Epithelial cell of proximal tubule (primary cell): ENCODE data around the gene PRCC. TPM values are rescaled to one million over a fixed set of nuclear protein-coding genes. Genes with fewer than 3 reads are reported as not detected.

Experiments used
- DNase-seq: peaks from one replicate; pipeline ENCODE4 v3.0.0-alpha.2; 2011; ENCODE audit warnings: low read depth
- H3K4me3 ChIP-seq: 2 replicates; pipeline ENCODE4 v1.5.1; 2011; ENCODE audit warnings: low read depth, mild to moderate bottlenecking, low read length
- CTCF ChIP-seq: conservative IDR thresholded peaks from 2 replicates; pipeline ENCODE4 v1.5.1; 2012; ENCODE audit warnings: low read depth, mild to moderate bottlenecking, low read length
- total RNA-seq: library from RNA; depleted of rRNA; stranded (reverse); fragments of >200 nt; gene quantifications from 2 replicates; pipeline ENCODE4 v1.2.3, GENCODE V29; 2015

PRCC gene
- total RNA-seq, 1 donor from 2014 or later = 49.5 TPM

- H3K4me3 ChIP-seq = peak within 1 kb of the TSS; percentile 85
- TF ChIP-seq CTCF = no peak
- peak; percentile 97 for DNase-seq
Measured at GRCh38 chr1:156740741-156741480, 26.4 kb upstream of the PRCC start, which contains the start of gene MRPL24. Gene MRPL24, minus strand, starts transcription at chr1:156741088. Its CDS starts 2,384 bp downstream, at chr1:156738704.

DNA sequence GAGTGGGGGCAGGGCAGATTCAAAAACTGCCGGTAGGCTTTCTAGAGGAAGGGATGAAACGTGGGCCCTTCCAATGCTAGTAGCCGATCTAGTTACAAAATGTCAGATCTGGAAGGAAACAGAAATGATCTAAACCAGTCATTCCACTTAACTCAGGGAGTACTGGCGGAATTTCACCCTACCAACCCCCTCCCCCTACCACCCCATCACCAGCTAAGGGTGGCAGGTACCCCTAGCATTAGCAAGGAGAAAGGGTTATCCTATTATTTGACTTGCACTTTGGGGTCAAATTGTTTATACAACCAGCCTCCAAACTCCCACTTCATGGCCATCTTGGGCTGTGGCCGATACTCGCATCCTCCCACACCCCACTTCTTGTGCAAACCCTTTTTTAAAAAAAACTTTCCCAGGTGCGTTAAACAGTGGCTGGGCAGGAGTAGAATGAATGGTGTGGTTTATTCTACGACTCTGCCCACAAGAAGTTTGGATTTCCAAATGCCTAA lies 25.8 kb upstream of the PRCC start:
- no peak for TF ChIP-seq CTCF
- H3K4me3 ChIP-seq = peak overlapping the region; percentile 45
- no peak for DNase-seq

GRCh38 chr1:156742017-156742416 lies 25.3 kb upstream of the PRCC start:
- no peak overlapping the region for H3K4me3 ChIP-seq
- DNase-seq = no peak
- no peak for TF ChIP-seq CTCF

- DNase-seq = no peak
- no peak for TF ChIP-seq CTCF
- H3K4me3 ChIP-seq = no peak overlapping the region
Measured at GRCh38 chr1:156742801-156743200, 24.5 kb upstream of the PRCC start.

DNA sequence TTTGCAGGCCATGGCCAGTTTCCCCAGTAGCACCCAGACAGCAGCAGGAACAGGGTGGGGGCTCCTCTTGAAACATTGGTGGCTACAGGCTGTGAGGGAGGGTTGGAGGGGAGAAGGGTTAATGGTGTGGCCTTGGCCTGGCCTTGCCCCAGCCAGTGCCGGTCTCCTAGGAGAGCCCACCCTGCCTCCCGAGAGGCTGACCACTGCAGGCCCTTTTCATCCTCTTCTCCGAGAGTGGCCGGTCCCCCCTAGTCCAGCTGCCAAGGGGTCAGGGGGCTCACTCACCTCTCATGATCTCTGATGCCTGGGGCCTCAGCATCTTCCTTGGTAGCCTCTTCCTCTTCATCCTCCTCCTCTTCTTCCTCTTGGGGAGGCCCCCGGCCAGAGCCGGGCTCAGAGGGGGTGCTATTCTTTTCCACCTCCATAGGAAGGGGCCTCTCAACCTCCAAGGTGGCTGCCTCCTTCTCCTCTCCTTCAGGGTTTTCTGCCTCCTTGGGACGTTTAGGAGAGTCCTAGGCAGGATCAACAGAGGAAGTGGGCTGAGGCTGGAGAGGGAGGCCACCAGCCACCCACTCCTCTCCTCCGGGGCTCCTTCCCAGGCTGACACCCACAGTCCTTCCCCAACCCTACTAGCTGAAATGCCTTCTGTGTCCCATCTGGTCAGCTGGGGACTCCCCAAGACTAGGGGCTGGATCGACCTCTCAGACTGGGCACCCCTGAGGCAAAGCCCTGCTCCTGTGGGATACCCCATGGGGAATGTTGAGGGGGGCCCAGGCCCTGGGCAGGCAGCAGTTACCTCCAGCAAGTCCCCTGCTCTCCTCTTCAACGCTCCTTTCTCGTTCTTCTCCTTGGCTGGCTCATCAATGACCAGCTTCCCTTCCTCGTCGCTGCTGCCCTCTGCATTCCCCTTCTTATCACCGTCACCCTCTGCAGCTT lies 23.7 kb upstream of the PRCC start:
- no peak for DNase-seq
- TF ChIP-seq CTCF = no peak
- no peak overlapping the region for H3K4me3 ChIP-seq

DNA sequence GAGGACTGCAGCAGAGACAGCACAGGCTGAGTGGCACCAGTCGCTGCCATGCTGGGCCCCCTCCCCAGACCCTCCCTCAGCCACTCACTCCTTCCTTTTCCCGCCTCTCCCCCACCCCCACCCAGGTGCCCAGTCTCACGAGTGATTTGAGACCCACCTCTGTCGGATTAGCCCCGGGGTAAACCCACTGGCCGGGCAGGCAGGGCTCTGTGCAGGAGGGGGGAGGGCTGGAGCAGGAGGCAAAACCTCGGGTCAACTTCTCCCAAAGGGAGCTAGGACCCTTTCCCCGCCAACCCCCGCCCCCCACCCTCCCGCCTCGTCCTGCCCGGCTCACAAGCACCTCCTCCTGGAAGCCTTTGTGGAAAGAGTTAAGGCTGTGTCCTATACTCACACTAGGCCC lies 23.0 kb upstream of the PRCC start:
- no peak for DNase-seq
- TF ChIP-seq CTCF = no peak
- H3K4me3 ChIP-seq = no peak overlapping the region
